CD4-positive, alpha-beta memory T cell (primary cell): ENCODE results near the gene DOCK4. TPM values are rescaled to one million over a fixed set of nuclear protein-coding genes. Genes with fewer than 3 reads are reported as not detected.

ENCODE experiments used
- CTCF ChIA-PET: fragments of 350-600 bp; sonication (Branson Sonifier 250); formaldehyde crosslinking; loops from one replicate; lab custom pipeline; 2021; ENCODE audit warnings: inconsistent platforms; ENCODE audit not compliant: partially characterized antibody; lab: Charles Lee
- POLR2A ChIA-PET: fragments of 350-600 bp; sonication (Branson Sonifier 250); formaldehyde crosslinking; loops from one replicate; lab custom pipeline; 2021; ENCODE audit not compliant: partially characterized antibody; lab: Charles Lee
- DNase-seq, 5 donors: peaks; one replicate each; pipeline versions ENCODE4 v3.0.0 to v3.0.0-alpha.2; 2020 to 2022; ENCODE audit warnings: mixed read lengths in 1 of 5
- H3K27ac ChIP-seq: one replicate; pipeline ENCODE4 v1.7.0; 2013; ENCODE audit warnings: low read depth, low read length
- H3K27me3 ChIP-seq: 2 replicates; pipeline ENCODE4 v1.7.0; 2013; ENCODE audit warnings: mild to moderate bottlenecking, low read length, moderate library complexity; ENCODE audit not compliant: insufficient read depth
- H3K36me3 ChIP-seq: 2 replicates; pipeline ENCODE4 v1.7.0; 2013; ENCODE audit warnings: mild to moderate bottlenecking, low read length, moderate library complexity; ENCODE audit not compliant: insufficient read depth
- H3K4me1 ChIP-seq: 2 replicates; pipeline ENCODE4 v1.7.0; 2013; ENCODE audit warnings: mild to moderate bottlenecking, low read length, moderate library complexity; ENCODE audit not compliant: insufficient read depth
- H3K4me3 ChIP-seq, 2 donors: one replicate each; pipeline ENCODE4 v1.7.0; 2013; ENCODE audit warnings: low read length in 2 of 2, mild to moderate bottlenecking in 1 of 2
- H3K9me3 ChIP-seq, 2 donors: one replicate each; pipeline ENCODE4 v1.7.0; 2013; ENCODE audit warnings: low read length in 2 of 2, control low read depth in 1 of 2; ENCODE audit not compliant: control insufficient read depth in 1 of 2
- H3K27ac Mint-ChIP-seq, 7 donors: one replicate each; pipeline ENCODE4 v1.8.0; 2020 to 2021; ENCODE audit warnings: mixed read lengths in 7 of 7, mild to moderate bottlenecking in 6 of 7, inconsistent platforms in 3 of 7, moderate library complexity in 3 of 7
- H3K27me3 Mint-ChIP-seq, 2 donors: one replicate each; pipeline ENCODE4 v1.8.0; 2020 to 2021; ENCODE audit warnings: mixed read lengths in 2 of 2
- H3K36me3 Mint-ChIP-seq, 2 donors: one replicate each; pipeline ENCODE4 v1.8.0; 2020 to 2021; ENCODE audit warnings: mixed read lengths in 2 of 2, inconsistent platforms in 1 of 2, mild to moderate bottlenecking in 1 of 2
- H3K4me1 Mint-ChIP-seq, 4 donors: one replicate each; pipeline ENCODE4 v1.8.0; 2020 to 2021; ENCODE audit warnings: mixed read lengths in 4 of 4, mild to moderate bottlenecking in 1 of 4
- H3K4me3 Mint-ChIP-seq, 8 donors: one replicate each; pipeline ENCODE4 v1.8.0; 2020 to 2021; ENCODE audit warnings: mixed read lengths in 8 of 8, mild to moderate bottlenecking in 7 of 8, moderate library complexity in 6 of 8, inconsistent platforms in 3 of 8
- H3K9me3 Mint-ChIP-seq, 8 donors: one replicate each; pipeline ENCODE4 v1.8.0; 2020 to 2021; ENCODE audit warnings: mixed read lengths in 8 of 8, mild to moderate bottlenecking in 5 of 8, inconsistent platforms in 3 of 8, moderate library complexity in 1 of 8
- intact Hi-C: fragments of 100-400 bp; cut with micrococcal nuclease; formaldehyde crosslinking; loops from one replicate; pipeline ENCODE4 v1.15.1; 2023
- polyA plus RNA-seq, 2 donors: library from polyadenylated mRNA; unstranded; fragments of 300-500 nt; fragmentation: Illumina TruSeq; gene quantifications; one replicate each; pipeline ENCODE4 v1.2.3, GENCODE V29; 2021
- total RNA-seq, 2 experiments: library from RNA; stranded (reverse); gene quantifications; one replicate each; pipeline ENCODE4 v1.2.3, GENCODE V29; 2021

The DOCK4 gene
- total and polyA plus RNA-seq, 4 experiments from 2014 or later: 0.47 to 1.5 (median 1.2) TPM; not detected in 1

DNA sequence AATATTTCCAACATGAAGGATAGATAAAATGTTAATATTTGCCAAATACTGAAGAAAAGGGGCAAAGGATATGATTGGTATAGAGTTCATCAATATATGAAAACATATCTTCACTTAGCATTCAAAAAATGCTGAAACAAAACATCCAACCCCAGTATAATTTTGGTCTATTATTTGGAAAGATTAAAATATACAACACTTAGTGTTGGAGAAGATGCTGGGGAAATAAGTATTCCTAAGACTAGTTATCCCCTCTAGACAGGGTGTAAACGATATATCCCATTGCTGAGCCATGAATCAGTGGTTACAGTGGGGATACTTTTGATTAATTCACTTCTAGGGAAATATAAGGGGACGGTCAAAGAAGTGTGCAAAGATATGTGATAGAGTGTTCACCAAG lies 456.6 kb downstream of the DOCK4 start:
- POLR2A ChIA-PET: no interaction called here
- H3K4me1 ChIP-seq: no peaks in the 10 kb centered on the region
- Mint-ChIP-seq H3K4me3 (no peak overlapping the region), H3K27ac (no peak overlapping the region), H3K9me3 (peaks cover 0 to 2% (median 0%) of the 10 kb centered on the region in 8 donors), H3K27me3 (peaks cover 5 to 7% of the 10 kb centered on the region in 2 donors), H3K36me3 (no peaks in the 10 kb centered on the region), H3K4me1 (no peaks in the 10 kb centered on the region)
- CTCF ChIA-PET: interaction anchor here (1.9 to 3.5 kb wide), 2 partner anchors 9 to 13 kb away, joined by 5 to 9 read pairs; no protein-coding TSS in a partner anchor
- H3K9me3 ChIP-seq: no peaks in the 10 kb centered on the region
- H3K4me3 ChIP-seq: no peak overlapping the region
- H3K36me3 ChIP-seq: no peaks in the 10 kb centered on the region
- H3K27me3 ChIP-seq: no peaks in the 10 kb centered on the region
- intact Hi-C loops: no loop called here
- no peak for DNase-seq
- H3K27ac ChIP-seq: no peak overlapping the region

GRCh38 chr7:111747718-111748117 lies 458.5 kb downstream of the DOCK4 start:
- DNase-seq: no peak
- Histone ChIP-seq H3K4me3 (no peak overlapping the region), H3K36me3 (no peaks in the 10 kb centered on the region), H3K4me1 (no peaks in the 10 kb centered on the region), H3K27ac (no peak overlapping the region), H3K27me3 (no peaks in the 10 kb centered on the region), H3K9me3 (no peaks in the 10 kb centered on the region)
- ChIA-PET CTCF (no interaction called here), POLR2A (no interaction called here)
- H3K27me3 Mint-ChIP-seq: peaks cover 2 to 14% of the 10 kb centered on the region in 2 donors
- H3K27ac Mint-ChIP-seq: no peak overlapping the region
- no peaks in the 10 kb centered on the region for H3K4me1 Mint-ChIP-seq
- no peak overlapping the region for H3K4me3 Mint-ChIP-seq
- no peaks in the 10 kb centered on the region for H3K36me3 Mint-ChIP-seq
- intact Hi-C loops: no loop called here
- peaks cover 0 to 2% (median 0%) of the 10 kb centered on the region in 8 donors for H3K9me3 Mint-ChIP-seq

DNA sequence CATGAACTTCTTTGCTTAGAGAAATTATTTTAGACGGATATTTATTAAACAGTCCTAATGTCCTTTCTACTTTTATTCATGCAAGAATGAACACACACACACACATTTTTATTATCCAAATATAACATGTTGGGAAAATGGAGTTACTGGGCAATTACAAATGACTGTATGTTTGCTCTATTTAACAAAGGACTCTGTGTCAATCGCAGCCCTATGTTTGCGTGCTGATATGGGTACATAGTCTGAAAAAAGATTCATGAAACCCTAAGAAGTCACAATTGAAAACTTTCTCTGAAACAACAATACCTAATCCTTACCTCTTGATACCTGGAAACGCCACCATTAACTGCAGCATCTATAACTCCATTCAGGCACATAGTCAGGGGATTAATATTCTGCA lies 459.2 kb downstream of the DOCK4 start:
- Mint-ChIP-seq H3K36me3 (no peaks in the 10 kb centered on the region), H3K27ac (no peak overlapping the region), H3K4me1 (no peaks in the 10 kb centered on the region), H3K9me3 (peaks cover 0 to 2% (median 0%) of the 10 kb centered on the region in 8 donors), H3K27me3 (peaks cover 3 to 14% of the 10 kb centered on the region in 2 donors), H3K4me3 (no peak overlapping the region)
- Histone ChIP-seq H3K4me3 (no peak overlapping the region), H3K27me3 (no peaks in the 10 kb centered on the region), H3K27ac (no peak overlapping the region), H3K9me3 (no peaks in the 10 kb centered on the region), H3K4me1 (no peaks in the 10 kb centered on the region), H3K36me3 (no peaks in the 10 kb centered on the region)
- CTCF ChIA-PET: no interaction called here
- no peak for DNase-seq
- intact Hi-C loops: no loop called here
- POLR2A ChIA-PET: no interaction called here

DNA sequence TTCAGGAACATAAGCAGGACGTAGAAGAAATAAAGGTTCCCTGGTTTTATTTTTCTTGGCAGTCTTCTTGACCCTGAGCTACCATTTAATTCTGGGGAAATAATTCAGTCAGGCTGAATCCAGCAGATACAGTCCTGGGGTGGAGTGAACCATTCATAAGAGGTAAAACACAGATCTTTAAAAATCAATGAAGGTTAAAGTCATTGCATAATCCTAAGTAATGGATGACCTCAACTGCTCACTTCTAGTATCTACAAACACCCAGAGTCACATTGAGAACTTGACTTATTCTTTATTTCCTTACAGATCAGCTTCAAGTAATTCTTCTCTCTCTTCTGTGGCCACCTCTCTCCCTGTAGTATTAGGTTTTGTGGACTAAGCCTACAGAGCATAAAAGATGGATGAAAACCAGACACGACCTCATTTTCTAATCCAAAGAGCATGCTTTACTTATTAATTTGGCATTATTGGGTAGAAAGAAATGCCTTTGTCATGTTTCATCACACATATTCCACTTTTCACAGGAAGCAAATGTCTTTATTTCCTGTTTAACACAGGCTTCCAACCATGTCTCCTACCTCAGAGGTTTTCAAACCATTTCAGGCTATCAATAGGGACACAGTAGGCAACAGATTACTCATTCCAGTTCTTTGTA lies 461.6 kb downstream of the DOCK4 start:
- H3K27me3 Mint-ChIP-seq: peaks cover 5 to 21% of the 10 kb centered on the region in 2 donors
- CTCF ChIA-PET: interaction anchor here (0.6 to 2.6 kb wide), 4 partner anchors 8 to 751 kb away, joined by 3 to 14 read pairs (median 10); no protein-coding TSS in a partner anchor
- no peak overlapping the region for H3K27ac Mint-ChIP-seq
- POLR2A ChIA-PET: no interaction called here
- intact Hi-C loops: loop anchor here (5.0 kb wide), 1 partner anchor 1153 kb away; no protein-coding TSS in a partner anchor
- Histone ChIP-seq H3K27ac (no peak overlapping the region), H3K9me3 (no peaks in the 10 kb centered on the region), H3K36me3 (no peaks in the 10 kb centered on the region), H3K4me3 (no peak overlapping the region), H3K27me3 (no peaks in the 10 kb centered on the region), H3K4me1 (no peaks in the 10 kb centered on the region)
- no peak for DNase-seq
- H3K4me3 Mint-ChIP-seq: no peak overlapping the region
- H3K4me1 Mint-ChIP-seq: peaks cover 0 to 2% (median under 1%) of the 10 kb centered on the region in 4 donors
- H3K36me3 Mint-ChIP-seq: no peaks in the 10 kb centered on the region
- peaks cover 0 to 2% (median 0%) of the 10 kb centered on the region in 8 donors for H3K9me3 Mint-ChIP-seq

GRCh38 chr7:111743244-111743847 lies 462.9 kb downstream of the DOCK4 start:
- H3K4me3 Mint-ChIP-seq: no peak overlapping the region
- peaks cover 0 to 2% (median under 1%) of the 10 kb centered on the region in 4 donors for H3K4me1 Mint-ChIP-seq
- H3K27ac Mint-ChIP-seq: no peak overlapping the region
- no peaks in the 10 kb centered on the region for H3K9me3 Mint-ChIP-seq
- H3K27ac ChIP-seq: no peak overlapping the region
- ChIA-PET CTCF (interaction anchor here (1.2 to 2.6 kb wide), 6 partner anchors 9 to 1900 kb away, joined by 3 to 14 read pairs (median 7); no protein-coding TSS in a partner anchor), POLR2A (no interaction called here)
- H3K27me3 Mint-ChIP-seq: peaks cover 7 to 17% of the 10 kb centered on the region in 2 donors
- no peak for DNase-seq
- H3K36me3 Mint-ChIP-seq: no peaks in the 10 kb centered on the region
- H3K4me1 ChIP-seq: no peaks in the 10 kb centered on the region
- H3K4me3 ChIP-seq: no peak overlapping the region
- intact Hi-C loops: loop anchor here (2.0 to 5.0 kb wide), 2 partner anchors 1154 to 1967 kb away; no protein-coding TSS in a partner anchor
- no peaks in the 10 kb centered on the region for H3K27me3 ChIP-seq
- H3K36me3 ChIP-seq: no peaks in the 10 kb centered on the region
- no peaks in the 10 kb centered on the region for H3K9me3 ChIP-seq

GRCh38 chr7:111741811-111742240 lies 464.4 kb downstream of the DOCK4 start:
- Mint-ChIP-seq H3K27ac (no peak overlapping the region), H3K4me3 (no peak overlapping the region), H3K9me3 (no peaks in the 10 kb centered on the region), H3K4me1 (peaks cover 0 to 2% (median under 1%) of the 10 kb centered on the region in 4 donors), H3K27me3 (peaks cover 7 to 14% of the 10 kb centered on the region in 2 donors), H3K36me3 (no peaks in the 10 kb centered on the region)
- Histone ChIP-seq H3K27me3 (no peaks in the 10 kb centered on the region), H3K4me3 (no peak overlapping the region), H3K4me1 (no peaks in the 10 kb centered on the region), H3K9me3 (no peaks in the 10 kb centered on the region), H3K27ac (no peak overlapping the region), H3K36me3 (no peaks in the 10 kb centered on the region)
- peak in 4 of 5 donors; percentile 40 to 44 (median 42) for DNase-seq
- intact Hi-C loops: loop anchor here (1.0 to 5.0 kb wide), 4 partner anchors 673 to 1969 kb away; no protein-coding TSS in a partner anchor
- CTCF ChIA-PET: interaction anchor here (0.6 to 5.1 kb wide), 12 partner anchors 8 to 1680 kb away, joined by 3 to 33 read pairs (median 9); no protein-coding TSS in a partner anchor
- POLR2A ChIA-PET: no interaction called here

GRCh38 chr7:111740942-111741341 lies 465.3 kb downstream of the DOCK4 start:
- Histone ChIP-seq H3K36me3 (no peaks in the 10 kb centered on the region), H3K27me3 (no peaks in the 10 kb centered on the region), H3K4me1 (no peaks in the 10 kb centered on the region), H3K4me3 (no peak overlapping the region), H3K9me3 (no peaks in the 10 kb centered on the region), H3K27ac (no peak overlapping the region)
- POLR2A ChIA-PET: no interaction called here
- no peak overlapping the region for H3K4me3 Mint-ChIP-seq
- peaks cover 0 to 2% (median under 1%) of the 10 kb centered on the region in 4 donors for H3K4me1 Mint-ChIP-seq
- H3K27me3 Mint-ChIP-seq: peaks cover 6 to 15% of the 10 kb centered on the region in 2 donors
- DNase-seq: no peak
- no peak overlapping the region for H3K27ac Mint-ChIP-seq
- no peaks in the 10 kb centered on the region for H3K36me3 Mint-ChIP-seq
- CTCF ChIA-PET: interaction anchor here (0.8 to 5.1 kb wide), 13 partner anchors 9 to 1681 kb away, joined by 3 to 33 read pairs (median 9); no protein-coding TSS in a partner anchor
- no peaks in the 10 kb centered on the region for H3K9me3 Mint-ChIP-seq
- intact Hi-C loops: loop anchor here (1.0 to 5.0 kb wide), 3 partner anchors 674 to 1156 kb away; no protein-coding TSS in a partner anchor
